NCI-H1930 (cell line): ENCODE measurements around the gene GPR137.

Source experiments
- DNase-seq, 2 experiments: peaks; one replicate each; lab custom pipeline; 2025; lab: John Stamatoyannopoulos, UW

GPR137 gene

DNA sequence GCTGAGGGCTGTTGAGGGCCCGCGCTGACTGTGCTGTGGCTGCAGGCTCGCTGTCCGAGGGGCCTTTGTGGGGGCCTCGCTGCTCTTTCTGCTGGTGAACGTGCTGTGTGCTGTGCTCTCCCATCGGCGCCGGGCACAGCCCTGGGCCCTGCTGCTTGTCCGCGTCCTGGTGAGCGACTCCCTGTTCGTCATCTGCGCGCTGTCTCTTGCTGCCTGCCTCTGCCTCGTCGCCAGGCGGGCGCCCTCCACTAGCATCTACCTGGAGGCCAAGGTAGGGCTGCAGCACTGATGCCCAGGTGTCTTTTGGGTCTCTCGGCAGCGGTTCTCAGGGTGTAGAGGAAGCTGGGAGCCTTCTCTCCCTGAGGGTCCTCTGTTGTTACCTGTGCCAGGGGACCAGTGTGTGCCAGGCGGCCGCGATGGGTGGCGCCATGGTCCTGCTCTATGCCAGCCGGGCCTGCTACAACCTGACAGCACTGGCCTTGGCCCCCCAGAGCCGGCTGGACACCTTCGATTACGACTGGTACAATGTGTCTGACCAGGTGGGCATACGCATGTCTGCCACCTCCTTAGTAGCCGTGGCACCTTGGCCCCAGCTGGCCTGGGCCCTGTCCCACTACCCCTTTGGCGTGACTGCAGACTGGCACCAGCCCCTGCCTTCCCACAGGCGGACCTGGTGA is 2.2 kb downstream of the GPR137 start:
- no peak for DNase-seq

GRCh38 chr11:64288353-64288750 is 2.7 kb downstream of the GPR137 start:
- DNase-seq, result no peak

DNA sequence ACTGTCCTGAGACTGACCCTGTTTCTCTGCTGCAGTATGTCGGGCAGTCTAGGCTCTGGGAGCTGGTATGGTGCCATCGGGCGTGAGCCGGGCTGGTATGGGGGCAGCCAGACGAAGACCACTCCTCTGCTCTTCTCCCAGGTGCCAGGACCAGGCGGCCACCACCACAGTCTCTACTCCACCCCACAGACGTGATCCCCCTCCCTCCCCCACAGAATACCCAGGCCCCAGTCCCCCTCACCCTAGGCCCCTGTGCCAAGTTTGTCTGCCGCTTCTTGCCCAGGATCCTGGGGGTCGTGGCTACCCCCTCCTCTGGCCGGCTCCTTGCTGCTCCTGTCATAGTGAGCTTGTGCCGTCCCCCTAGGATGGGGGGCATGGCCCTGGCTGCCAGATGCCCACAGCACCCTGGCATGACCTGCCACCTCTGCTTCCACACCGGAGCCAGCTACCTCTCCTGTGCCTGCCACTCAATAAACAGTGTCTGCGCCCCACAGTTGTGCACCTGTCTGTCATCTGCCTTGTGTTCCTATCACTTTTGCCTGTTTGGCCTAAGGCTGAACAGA is 3.4 kb downstream of the GPR137 start:
- DNase-seq, result no peak

- no peak for DNase-seq
These were observed 5.0 kb downstream of the GPR137 start for GRCh38 chr11:64290352-64291261.

GRCh38 chr11:64291262-64291751 is 5.7 kb downstream of the GPR137 start, which contains the start of gene KCNK4:
Gene KCNK4 (plus strand): TSS chr11:64291302. CDS start chr11:64293019, 1,717 bp downstream.
- DNase-seq, result no peak

- no peak for DNase-seq
These were observed 6.3 kb downstream of the GPR137 start for GRCh38 chr11:64291752-64292459.

- no peak for DNase-seq
These were observed 7.0 kb downstream of the GPR137 start for GRCh38 chr11:64292460-64293254.

- DNase-seq, result no peak
These were observed 9.1 kb downstream of the GPR137 start for GRCh38 chr11:64294774-64295173.

DNA sequence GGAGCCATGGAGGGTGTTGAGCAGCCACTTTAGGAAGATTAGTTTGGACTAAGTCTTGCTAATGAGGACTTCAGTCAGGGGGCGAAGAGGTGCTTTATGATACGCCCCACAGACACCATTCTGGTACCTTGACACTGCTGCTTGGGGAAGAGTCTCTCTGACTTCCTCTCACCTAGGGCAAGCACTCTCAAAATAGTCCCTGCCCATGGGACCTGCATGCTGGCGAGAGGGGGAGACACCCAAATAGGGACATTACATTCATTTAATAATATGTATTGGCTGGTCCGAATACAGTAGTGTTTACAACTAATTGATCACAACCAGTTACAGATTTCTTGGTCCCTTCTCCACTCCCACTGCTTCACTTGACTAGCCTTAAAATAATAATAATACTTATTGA is 10.1 kb downstream of the GPR137 start:
- no peak for DNase-seq

GRCh38 chr11:64296236-64296635 is 10.6 kb downstream of the GPR137 start:
- DNase-seq, result no peak

DNA sequence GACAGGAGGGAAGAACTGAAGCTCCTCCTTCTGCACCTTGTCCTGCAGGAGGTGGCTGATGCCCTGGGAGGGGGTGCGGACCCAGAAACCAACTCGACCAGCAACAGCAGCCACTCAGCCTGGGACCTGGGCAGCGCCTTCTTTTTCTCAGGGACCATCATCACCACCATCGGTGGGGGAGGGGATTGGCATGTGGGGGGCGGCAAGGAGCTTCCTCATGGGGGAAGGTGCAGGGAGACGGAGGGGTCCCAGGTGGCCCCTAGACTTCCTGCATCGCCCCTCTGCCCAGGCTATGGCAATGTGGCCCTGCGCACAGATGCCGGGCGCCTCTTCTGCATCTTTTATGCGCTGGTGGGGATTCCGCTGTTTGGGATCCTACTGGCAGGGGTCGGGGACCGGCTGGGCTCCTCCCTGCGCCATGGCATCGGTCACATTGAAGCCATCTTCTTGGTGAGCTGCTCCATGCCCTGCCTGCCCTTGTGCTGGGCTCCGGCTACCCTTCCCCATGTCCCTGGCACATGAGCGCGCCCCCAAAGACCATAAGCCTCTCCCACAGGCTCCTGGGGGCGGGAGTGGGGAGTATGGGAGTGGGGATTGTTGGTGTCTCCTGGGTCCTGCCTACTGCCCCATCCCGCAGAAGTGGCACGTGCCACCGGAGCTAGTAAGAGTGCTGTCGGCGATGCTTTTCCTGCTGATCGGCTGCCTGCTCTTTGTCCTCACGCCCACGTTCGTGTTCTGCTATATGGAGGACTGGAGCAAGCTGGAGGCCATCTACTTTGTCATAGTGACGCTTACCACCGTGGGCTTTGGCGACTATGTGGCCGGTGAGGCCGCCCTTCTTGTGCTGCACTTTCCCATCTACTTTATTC is 11.4 kb downstream of the GPR137 start:
- DNase-seq, result no peak

DNA sequence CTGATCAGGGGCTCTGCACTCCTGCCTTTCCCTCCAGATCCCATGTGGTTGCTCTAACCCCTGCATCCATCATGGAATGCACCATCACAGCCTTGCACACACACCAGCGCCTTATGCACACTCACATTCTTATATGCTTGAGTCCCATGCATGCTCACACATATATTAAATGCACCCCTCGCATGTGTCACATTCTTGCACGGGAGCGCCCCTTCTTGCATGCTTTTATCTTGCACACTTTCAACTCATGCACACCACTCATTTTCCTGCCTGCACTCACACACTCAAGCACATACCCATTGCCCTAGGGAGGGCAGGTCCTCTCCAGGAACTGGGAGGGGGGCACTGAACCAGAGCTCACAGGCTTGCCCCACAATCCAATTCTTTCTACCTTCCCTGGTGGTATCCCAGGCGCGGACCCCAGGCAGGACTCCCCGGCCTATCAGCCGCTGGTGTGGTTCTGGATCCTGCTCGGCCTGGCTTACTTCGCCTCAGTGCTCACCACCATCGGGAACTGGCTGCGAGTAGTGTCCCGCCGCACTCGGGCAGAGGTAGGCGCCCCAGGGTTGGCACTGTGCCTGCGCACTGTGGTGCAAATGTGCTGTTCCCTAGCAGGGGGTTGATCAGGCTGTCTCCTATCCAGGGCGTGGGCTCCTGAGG is 12.2 kb downstream of the GPR137 start:
- DNase-seq, result no peak

- no peak for DNase-seq
These were observed 13.6 kb downstream of the GPR137 start for GRCh38 chr11:64298966-64299846.

- no peak for DNase-seq
These were observed 14.4 kb downstream of the GPR137 start, which contains the start of gene CATSPERZ for GRCh38 chr11:64299847-64300648. Gene CATSPERZ (plus strand): TSS chr11:64300358. CDS start chr11:64300411, 53 bp downstream.

DNA sequence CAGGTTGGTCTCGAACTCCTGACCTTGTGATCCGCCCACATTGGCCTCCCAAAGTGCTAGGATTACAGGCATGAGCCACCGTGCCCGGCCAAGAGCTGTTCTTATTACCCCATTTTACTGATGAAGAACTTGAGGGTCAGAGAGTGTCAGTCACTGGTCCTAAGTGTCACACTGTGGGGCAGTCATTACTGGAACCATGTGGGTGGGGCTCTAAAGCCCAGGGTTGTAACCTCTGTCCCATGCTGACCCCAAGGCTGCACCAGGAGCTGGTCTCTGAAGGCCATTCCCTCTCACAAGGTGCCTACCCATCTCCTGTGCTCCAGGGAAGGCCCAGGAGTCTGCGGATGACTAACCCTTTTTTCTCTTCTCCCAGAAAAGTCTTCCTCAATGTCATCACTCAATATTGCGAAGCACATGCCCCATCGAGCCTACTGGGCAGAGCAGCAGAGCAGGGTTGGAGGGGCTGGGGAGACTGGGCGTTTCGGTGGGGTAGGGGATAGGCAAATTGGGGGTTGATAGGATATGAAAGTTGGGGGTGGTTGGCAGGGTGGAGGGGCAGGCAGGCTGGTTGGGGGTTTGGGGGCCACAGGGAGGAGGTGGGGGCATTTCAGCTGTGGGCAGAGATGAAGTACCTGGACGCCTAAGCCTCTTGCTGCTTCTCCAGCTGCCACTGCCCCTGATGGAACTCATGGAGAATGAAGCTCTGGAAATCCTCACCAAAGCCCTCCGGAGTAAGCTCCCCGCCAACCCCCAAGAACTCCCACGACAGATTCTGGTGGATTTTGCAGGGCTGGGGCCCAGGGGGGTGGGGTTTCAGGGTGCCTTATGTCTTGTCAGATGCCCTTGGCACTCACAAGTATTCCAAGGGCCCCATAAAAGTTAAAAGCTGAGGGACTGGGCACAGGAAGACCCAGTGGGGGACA is 17.7 kb downstream of the GPR137 start:
- no peak for DNase-seq

DNA sequence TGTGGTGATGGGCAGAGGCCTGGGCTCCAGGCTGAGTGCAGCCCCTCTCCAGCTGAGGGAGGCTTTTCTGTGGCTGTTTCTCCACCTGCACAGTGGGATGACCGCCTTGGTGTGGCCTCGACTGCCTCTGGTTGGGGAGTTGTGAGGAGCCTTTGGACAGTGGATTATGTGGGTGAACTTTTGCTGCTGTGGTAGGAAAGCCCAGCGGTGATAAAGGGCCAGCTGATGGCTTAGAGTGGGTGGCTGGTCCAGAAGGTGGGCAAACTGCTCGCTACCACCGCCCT is 18.3 kb downstream of the GPR137 start:
- DNase-seq, result no peak
